GM19452 (cell line): Measurements from ENCODE around the gene WDR37.
A peak's percentile ranks its signal among the peaks of the same experiment; 100 is the strongest.

ENCODE experiments used
- ATAC-seq: cut with Tn5 transposase; IDR thresholded peaks from one replicate; pipeline ENCODE4 v1.9.1; 2021; ENCODE audit not compliant: unreplicated experiment

Gene WDR37

DNA sequence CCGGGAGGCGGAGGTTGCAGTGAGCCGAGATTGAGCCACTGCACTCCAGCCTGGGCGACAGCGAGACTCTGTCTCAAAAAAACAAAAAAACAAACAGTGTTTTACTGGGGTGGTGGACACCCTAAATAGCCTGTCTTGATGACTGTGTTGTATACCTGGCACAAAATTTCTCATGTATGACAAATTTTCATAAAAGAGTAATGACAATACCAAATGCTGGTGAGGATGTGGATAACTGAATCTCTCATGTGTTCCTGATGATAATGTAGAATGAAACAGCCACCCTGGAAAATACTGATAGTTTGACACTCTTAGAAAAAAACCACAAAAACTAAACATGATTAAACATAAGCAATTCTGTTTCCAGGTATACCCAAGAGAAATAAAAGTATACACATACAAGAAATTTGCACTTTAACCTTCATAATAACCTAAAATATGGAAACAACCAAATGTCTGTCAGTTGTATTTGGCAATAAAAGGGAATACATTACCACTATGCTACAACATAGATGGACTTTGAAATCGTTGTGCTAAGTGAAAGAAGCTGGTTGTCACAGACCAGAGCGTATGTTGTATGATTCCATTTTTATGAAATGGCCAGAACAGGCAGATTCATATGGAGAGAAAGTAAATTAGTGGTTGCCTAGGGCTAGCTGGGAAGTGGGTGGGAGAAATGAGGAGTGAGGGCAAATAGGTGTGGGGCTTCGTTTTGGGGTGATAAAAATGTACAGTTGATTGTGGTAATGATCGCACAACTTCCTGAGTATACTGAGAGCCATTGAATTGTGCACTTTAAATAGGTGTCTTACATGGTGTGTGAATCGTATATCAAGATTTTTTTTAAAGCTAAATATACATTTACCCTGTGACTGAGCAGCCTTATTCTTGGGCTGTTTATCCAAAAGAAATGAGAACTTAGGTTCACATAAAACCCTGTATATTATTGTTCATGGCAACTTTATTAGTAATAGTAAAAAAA is 12.5 kb downstream of the WDR37 start:
- no peak for ATAC-seq

- ATAC-seq = no peak
These were observed 14.7 kb downstream of the WDR37 start for GRCh38 chr10:1070919-1071318.

GRCh38 chr10:1074052-1074747 is 18.0 kb downstream of the WDR37 start:
- no peak for ATAC-seq

DNA sequence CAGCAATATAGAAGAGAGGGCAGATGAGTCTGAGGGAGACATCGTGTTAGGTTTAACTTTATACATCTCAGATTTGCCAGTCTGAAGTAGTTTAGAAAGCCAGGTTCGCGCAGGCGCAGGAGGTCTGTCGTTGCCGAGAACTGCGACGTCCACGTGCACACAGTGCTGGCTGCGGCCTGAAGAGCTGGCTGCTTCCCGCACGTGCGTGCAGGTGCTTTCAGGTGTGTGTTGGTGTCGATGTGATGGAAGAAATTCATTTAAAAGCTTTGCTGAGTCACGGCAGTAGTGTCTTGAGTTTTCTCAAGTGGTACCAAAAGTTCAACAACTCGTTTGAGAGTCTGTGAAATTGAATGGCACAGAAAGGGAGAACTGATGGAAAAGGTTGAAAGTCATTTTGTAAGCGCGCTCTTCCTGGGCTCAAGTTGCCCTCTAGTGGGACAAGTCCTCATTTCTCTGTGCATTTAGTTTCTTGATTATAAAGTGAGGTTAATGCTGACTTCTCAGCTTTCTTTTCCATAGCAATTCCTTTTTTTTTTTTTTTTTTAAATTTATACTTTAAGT is 18.6 kb downstream of the WDR37 start:
- no peak for ATAC-seq

DNA sequence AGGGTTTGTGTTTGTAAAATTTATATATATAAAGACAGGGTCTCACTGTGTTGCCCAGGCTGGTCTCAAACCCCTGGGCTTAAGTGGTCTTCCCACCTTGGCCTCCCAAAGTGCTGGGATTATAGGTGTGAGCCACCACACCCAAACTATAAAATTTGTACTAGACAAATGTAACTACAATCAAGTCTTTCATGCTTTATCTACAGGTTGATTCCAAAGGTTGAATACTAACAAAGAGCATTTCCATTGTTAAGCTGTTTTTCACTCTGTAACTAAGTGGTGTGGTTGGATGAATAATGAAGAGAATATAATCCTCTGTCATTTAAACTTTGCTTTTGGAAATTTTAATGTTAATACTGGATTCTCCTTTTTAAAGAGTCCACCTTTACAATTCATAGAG is 22.5 kb downstream of the WDR37 start:
- ATAC-seq = no peak

- ATAC-seq = no peak
These were observed 27.4 kb downstream of the WDR37 start for GRCh38 chr10:1083581-1083980.

DNA sequence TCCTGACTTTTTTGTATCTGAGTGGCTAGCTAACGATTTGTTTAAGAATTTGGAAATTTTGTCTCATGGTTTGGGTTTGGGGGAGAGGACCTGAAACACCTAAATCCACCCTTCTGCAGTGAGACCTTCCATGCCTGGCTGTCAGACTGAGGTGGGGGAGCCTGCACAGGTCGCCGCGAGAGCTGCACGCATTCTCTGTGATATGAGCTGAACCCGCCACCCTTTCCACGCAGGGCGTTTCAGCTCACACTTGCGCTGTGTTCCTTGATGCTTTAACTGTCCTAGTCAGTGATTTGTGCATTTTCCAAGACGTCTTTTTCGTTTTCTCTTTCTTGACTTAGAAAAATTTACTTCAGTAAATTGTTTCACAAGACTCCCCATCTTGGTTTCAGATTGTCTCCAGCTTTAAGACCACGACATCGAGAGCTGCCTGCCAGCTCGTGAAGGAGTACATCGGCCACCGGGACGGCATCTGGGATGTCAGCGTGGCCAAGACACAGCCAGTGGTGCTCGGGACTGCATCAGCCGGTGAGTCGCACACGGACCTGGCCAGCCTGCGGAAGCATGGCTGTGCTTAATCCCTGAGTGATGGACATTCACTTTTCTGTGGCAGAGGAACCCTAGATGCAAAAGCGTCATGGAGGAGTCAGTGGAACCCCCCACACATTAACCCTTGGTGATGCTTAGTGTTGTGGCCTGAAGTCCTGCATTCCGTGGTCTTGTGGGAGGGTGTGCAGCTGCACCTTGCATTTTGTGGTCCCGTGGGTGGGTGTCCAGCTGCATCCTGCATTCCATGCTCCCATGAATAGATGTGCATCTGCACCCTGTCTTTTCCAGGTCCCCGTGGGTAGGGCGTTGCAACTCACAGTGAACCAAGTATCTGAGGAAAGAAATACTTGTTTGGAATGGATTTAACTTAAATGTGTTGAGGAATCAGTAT is 28.1 kb downstream of the WDR37 start:
- no peak for ATAC-seq

GRCh38 chr10:1085258-1085657 is 29.1 kb downstream of the WDR37 start:
- no peak for ATAC-seq

DNA sequence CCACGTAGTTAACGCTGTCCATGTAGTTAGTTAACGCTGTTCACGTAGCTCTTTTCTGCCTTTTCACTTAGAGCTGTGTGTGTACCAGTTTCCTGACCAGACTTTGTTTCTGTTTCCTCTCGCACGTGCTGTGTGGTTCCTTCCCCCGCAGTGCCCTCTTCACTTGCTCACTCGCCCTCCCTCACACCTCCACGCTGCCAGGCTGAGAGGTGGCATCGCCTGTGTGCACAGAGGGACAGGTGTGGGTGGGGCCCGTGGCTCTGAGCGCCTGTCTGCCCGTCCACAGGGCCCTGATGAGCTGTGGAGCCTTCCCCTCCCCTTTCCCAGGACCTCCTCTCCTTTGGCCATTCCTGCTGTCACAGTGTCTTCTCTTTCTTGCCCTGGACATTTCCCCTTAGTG is 30.6 kb downstream of the WDR37 start:
- ATAC-seq = no peak

- ATAC-seq = no peak
These were observed 33.0 kb downstream of the WDR37 start for GRCh38 chr10:1089017-1089689.

- ATAC-seq = no peak
These were observed 34.5 kb downstream of the WDR37 start for GRCh38 chr10:1090696-1091095.

- ATAC-seq = no peak
These were observed 37.5 kb downstream of the WDR37 start for GRCh38 chr10:1093696-1094095.

- ATAC-seq = peak; percentile 58
These were observed 38.2 kb downstream of the WDR37 start for GRCh38 chr10:1094112-1095057.

GRCh38 chr10:1095498-1095897 is 39.3 kb downstream of the WDR37 start:
- no peak for ATAC-seq

DNA sequence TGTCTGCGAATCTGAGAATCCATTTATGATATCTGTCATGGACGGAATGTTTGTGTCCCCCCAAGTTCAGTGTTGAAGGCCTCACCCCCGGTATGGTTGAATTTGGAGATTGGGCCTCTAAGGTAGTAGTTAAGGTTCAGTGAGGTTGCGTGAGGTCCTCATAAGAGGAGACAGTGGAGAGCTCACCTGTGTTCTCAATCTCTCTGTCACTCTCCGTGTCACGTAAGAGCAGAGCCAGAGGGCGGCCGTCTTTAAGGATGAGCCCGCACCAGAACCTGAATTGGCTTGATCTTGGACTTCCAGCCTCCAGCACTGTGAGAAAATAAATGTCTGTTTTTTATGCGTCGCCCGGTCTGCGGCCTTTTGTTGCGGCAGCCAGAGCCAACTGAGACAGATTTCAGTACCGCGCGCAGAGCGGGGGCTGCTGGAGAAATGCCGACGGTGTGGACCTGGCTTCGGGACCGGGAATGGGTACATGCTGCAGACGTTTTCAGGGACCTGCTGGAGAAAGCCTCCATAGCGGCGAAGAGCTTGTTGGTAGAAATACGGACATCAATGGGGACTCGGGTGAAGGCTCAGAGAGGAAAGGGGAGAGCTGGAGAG is 40.2 kb downstream of the WDR37 start:
- ATAC-seq = no peak

- no peak for ATAC-seq
These were observed 41.3 kb downstream of the WDR37 start for GRCh38 chr10:1097436-1097835.

- ATAC-seq = no peak
These were observed 44.0 kb downstream of the WDR37 start for GRCh38 chr10:1100143-1100542.

DNA sequence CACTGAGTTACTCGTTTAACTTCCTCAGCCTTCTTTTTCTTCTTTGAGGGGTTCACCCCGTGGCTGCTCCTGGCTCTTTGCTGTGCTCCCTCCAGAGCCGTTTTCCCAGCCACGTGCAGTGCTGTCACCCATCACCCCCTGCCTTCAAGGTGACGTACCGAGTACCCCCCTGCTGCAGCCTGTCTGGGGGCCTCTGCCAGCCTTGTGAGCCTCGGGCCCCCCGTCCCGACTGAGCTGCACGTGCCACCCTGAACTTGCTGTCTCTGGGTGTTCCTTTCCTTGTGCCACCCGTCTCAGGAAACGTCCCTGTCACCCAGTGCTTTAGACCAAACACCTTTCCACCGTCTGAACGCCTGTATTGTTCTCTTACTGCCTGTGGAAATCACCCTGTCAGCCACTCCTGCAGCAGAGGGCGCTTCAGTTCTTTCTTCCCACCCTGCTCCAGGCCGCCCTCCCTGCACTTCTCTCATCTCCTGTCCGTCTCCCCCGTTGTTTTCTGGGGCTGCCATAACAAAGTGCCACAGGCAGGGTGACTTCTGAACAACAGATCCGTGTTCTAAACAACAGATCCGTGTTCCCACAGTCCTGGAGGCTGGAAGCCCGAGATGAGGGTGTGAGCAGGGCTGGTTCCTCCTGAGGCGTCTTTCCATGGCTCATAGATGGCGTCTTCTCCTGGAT is 44.6 kb downstream of the WDR37 start:
- no peak for ATAC-seq
